GM21825 (cell line): Measurements from ENCODE around the gene ACSM6.
"Not testable (repeated sequence)": the region's sequence is repeated elsewhere in the genome, so short reads cannot be mapped to it uniquely, and the experiment has no call there.

Source experiments
- ATAC-seq: cut with Tn5 transposase; IDR thresholded peaks from one replicate; pipeline ENCODE4 v1.9.1; 2021; ENCODE audit warnings: mild to moderate bottlenecking, moderate library complexity; ENCODE audit not compliant: unreplicated experiment

Gene ACSM6

GRCh38 chr10:95193944-95194343, at the start of gene ACSM6:
Gene ACSM6, plus strand, starts transcription at chr10:95194238. Its CDS starts 248 bp downstream, at chr10:95194486.
- no peak for ATAC-seq

- ATAC-seq, result no peak
Measured at GRCh38 chr10:95168694-95169093, 25.3 kb upstream of the ACSM6 start.

- ATAC-seq, result no peak
Measured at GRCh38 chr10:95169522-95169921, 24.5 kb upstream of the ACSM6 start.

GRCh38 chr10:95170790-95171189, 23.2 kb upstream of the ACSM6 start:
- ATAC-seq, result no peak

GRCh38 chr10:95171336-95171735, 22.7 kb upstream of the ACSM6 start:
- ATAC-seq, result no peak

GRCh38 chr10:95172851-95173250, 21.2 kb upstream of the ACSM6 start:
- ATAC-seq, result no peak

GRCh38 chr10:95176101-95176500, 17.9 kb upstream of the ACSM6 start:
- ATAC-seq, result no peak

- no peak for ATAC-seq
Measured at GRCh38 chr10:95177429-95177828, 16.6 kb upstream of the ACSM6 start.

GRCh38 chr10:95178266-95178665, 15.8 kb upstream of the ACSM6 start:
- ATAC-seq, result no peak

- ATAC-seq, result no peak
Measured at GRCh38 chr10:95178797-95179196, 15.2 kb upstream of the ACSM6 start.

- ATAC-seq, result no peak
Measured at GRCh38 chr10:95181726-95182125, 12.3 kb upstream of the ACSM6 start.

GRCh38 chr10:95183271-95184230, 10.5 kb upstream of the ACSM6 start:
- peak; percentile 97 for ATAC-seq

- ATAC-seq, result no peak
Measured at GRCh38 chr10:95187617-95188016, 6.4 kb upstream of the ACSM6 start.

GRCh38 chr10:95188593-95188992, 5.4 kb upstream of the ACSM6 start:
- no peak for ATAC-seq

- ATAC-seq, result no peak
Measured at GRCh38 chr10:95196046-95196445, 2.0 kb downstream of the ACSM6 start.

- ATAC-seq, result no peak
Measured at GRCh38 chr10:95201736-95202135, 7.7 kb downstream of the ACSM6 start.

- not testable (repeated sequence) for ATAC-seq
Measured at GRCh38 chr10:95202865-95203264, 8.8 kb downstream of the ACSM6 start.

- no peak for ATAC-seq
Measured at GRCh38 chr10:95208702-95209391, 14.8 kb downstream of the ACSM6 start.

GRCh38 chr10:95209509-95210127, 15.6 kb downstream of the ACSM6 start:
- no peak for ATAC-seq

GRCh38 chr10:95211606-95212279, 17.7 kb downstream of the ACSM6 start:
- no peak for ATAC-seq

GRCh38 chr10:95214369-95214768, 20.3 kb downstream of the ACSM6 start:
- ATAC-seq, result no peak
